HEK293 (cell line): ENCODE results near the gene MAPT.

Source experiments
- CTCF ChIA-PET: fragments of 350-600 bp; formaldehyde crosslinking; extraction: SDS; loops from one replicate; lab custom pipeline; 2021; ENCODE audit warnings: antibody characterized with exemption; lab: Yijun Ruan, JAX
- POLR2A ChIA-PET: fragments of 300-600 bp; formaldehyde crosslinking; extraction: SDS; loops from one replicate; lab custom pipeline; 2020; ENCODE audit warnings: antibody characterized with exemption, inconsistent platforms; lab: Yijun Ruan, JAX
- H3K27ac ChIP-seq: fragments of 200-500 bp; sonication (Bioruptor generic); 2 replicates; pipeline ENCODE4 v1.5.1; 2014; ENCODE audit warnings: low read depth, low read length, control low read depth, inconsistent platforms; ENCODE audit errors: extremely low read depth
- H3K36me3 ChIP-seq, 2 experiments: fragments of 200-500 bp in 1 of 2; sonication (Bioruptor generic) in 1 of 2; 1 replicate in 1 of 2; 2 replicates in 1 of 2; pipeline ENCODE4 v1.5.1; 2014 to 2017; ENCODE audit warnings: inconsistent platforms in 2 of 2, low read length in 2 of 2; ENCODE audit not compliant: control insufficient read depth in 2 of 2, insufficient read depth in 1 of 2
- H3K4me1 ChIP-seq: fragments of 200-500 bp; sonication (Bioruptor generic); 2 replicates; pipeline ENCODE4 v1.5.1; 2014; ENCODE audit warnings: mild to moderate bottlenecking, low read length, inconsistent platforms; ENCODE audit not compliant: control insufficient read depth, insufficient read depth
- H3K4me3 ChIP-seq: 2 replicates; pipeline ENCODE4 v1.5.1; 2011; ENCODE audit warnings: low read depth, mild to moderate bottlenecking, control low read depth, low read length, moderate library complexity
- H3K9me3 ChIP-seq: fragments of 200-500 bp; sonication (Bioruptor generic); 2 replicates; pipeline ENCODE4 v1.5.1; 2014; ENCODE audit warnings: low read depth, low read length, inconsistent platforms; ENCODE audit not compliant: control insufficient read depth, insufficient read depth
- PRDM6 ChIP-seq: fragments of 450-650 bp; formaldehyde crosslinking; IDR thresholded peaks from 2 replicates; pipeline ENCODE4 v1.5.1; 2017; ENCODE audit warnings: missing biosample characterization, missing genetic modification characterization
- RBAK ChIP-seq: fragments of 450-650 bp; formaldehyde crosslinking; IDR thresholded peaks from 2 replicates; pipeline ENCODE4 v1.5.1; 2016; ENCODE audit warnings: missing biosample characterization, missing genetic modification characterization
- REPIN1 ChIP-seq: fragments of 450-650 bp; formaldehyde crosslinking; IDR thresholded peaks from 2 replicates; pipeline ENCODE4 v1.5.1; 2017; ENCODE audit warnings: missing biosample characterization, missing genetic modification characterization, low read depth
- ZBTB49 ChIP-seq: fragments of 450-650 bp; formaldehyde crosslinking; IDR thresholded peaks from 2 replicates; pipeline ENCODE4 v1.5.1; 2016; ENCODE audit warnings: missing biosample characterization, missing genetic modification characterization, low read depth
- ZNF10 ChIP-seq: fragments of 450-650 bp; formaldehyde crosslinking; IDR thresholded peaks from 2 replicates; pipeline ENCODE4 v1.5.1; 2017; ENCODE audit warnings: missing biosample characterization, missing genetic modification characterization
- ZNF132 ChIP-seq: fragments of 450-650 bp; formaldehyde crosslinking; IDR thresholded peaks from 2 replicates; pipeline ENCODE4 v1.5.1; 2017; ENCODE audit warnings: missing biosample characterization, missing genetic modification characterization, borderline replicate concordance
- ZNF174 ChIP-seq: fragments of 450-650 bp; formaldehyde crosslinking; IDR thresholded peaks from 2 replicates; pipeline ENCODE4 v1.5.0; 2017; ENCODE audit warnings: missing biosample characterization, mild to moderate bottlenecking, missing genetic modification characterization
- ZNF202 ChIP-seq: fragments of 450-650 bp; formaldehyde crosslinking; IDR thresholded peaks from 2 replicates; pipeline ENCODE4 v1.5.1; 2016; ENCODE audit warnings: missing biosample characterization, missing genetic modification characterization, borderline replicate concordance
- ZNF23 ChIP-seq: fragments of 450-650 bp; formaldehyde crosslinking; IDR thresholded peaks from 2 replicates; pipeline ENCODE4 v1.5.1; 2016; ENCODE audit warnings: missing biosample characterization, missing genetic modification characterization, borderline replicate concordance
- ZNF280D ChIP-seq: fragments of 450-650 bp; formaldehyde crosslinking; IDR thresholded peaks from 2 replicates; pipeline ENCODE4 v1.5.1; 2016; ENCODE audit warnings: missing biosample characterization, missing genetic modification characterization
- ZNF311 ChIP-seq: fragments of 450-650 bp; formaldehyde crosslinking; IDR thresholded peaks from 2 replicates; pipeline ENCODE4 v1.5.1; 2017; ENCODE audit warnings: missing biosample characterization, missing genetic modification characterization, borderline replicate concordance
- ZNF521 ChIP-seq: fragments of 450-650 bp; formaldehyde crosslinking; IDR thresholded peaks from 2 replicates; pipeline ENCODE4 v1.5.1; 2017; ENCODE audit warnings: missing biosample characterization, mild to moderate bottlenecking, missing genetic modification characterization
- ZNF580 ChIP-seq: fragments of 450-650 bp; formaldehyde crosslinking; IDR thresholded peaks from 2 replicates; pipeline ENCODE4 v1.5.1; 2016; ENCODE audit warnings: missing biosample characterization, missing genetic modification characterization
- ZNF624 ChIP-seq: fragments of 450-650 bp; formaldehyde crosslinking; IDR thresholded peaks from 2 replicates; pipeline ENCODE4 v1.5.1; 2017; ENCODE audit warnings: missing biosample characterization, missing genetic modification characterization
- ZNF654 ChIP-seq: fragments of 450-650 bp; formaldehyde crosslinking; IDR thresholded peaks from 2 replicates; pipeline ENCODE4 v1.5.1; 2016; ENCODE audit warnings: low read depth, missing biosample characterization, missing genetic modification characterization
- ZNF747 ChIP-seq: fragments of 450-650 bp; formaldehyde crosslinking; IDR thresholded peaks from 2 replicates; pipeline ENCODE4 v1.5.1; 2016; ENCODE audit warnings: missing biosample characterization, missing genetic modification characterization
- ZNF768 ChIP-seq: fragments of 450-650 bp; formaldehyde crosslinking; IDR thresholded peaks from 2 replicates; pipeline ENCODE4 v1.5.1; 2018; ENCODE audit warnings: missing biosample characterization, mild to moderate bottlenecking, missing genetic modification characterization

The MAPT gene

GRCh38 chr17:45972531-45972930 lies 78.2 kb downstream of the MAPT start:
- ChIA-PET CTCF (no interaction called here), POLR2A (no interaction called here)
- TF ChIP-seq ZNF280D (tag by site-specific recombination) (peak; percentile 92; the same call in 1 of the 2 replicates), ZNF132 (tag by site-specific recombination) (no peak), ZNF174 (tag by site-specific recombination) (no peak), ZBTB49 (tag by site-specific recombination) (no peak), ZNF202 (no peak), ZNF10 (tag by site-specific recombination) (no peak), REPIN1 (tag by site-specific recombination) (no peak), ZNF624 (tag by site-specific recombination) (no peak), ZNF521 (tag by site-specific recombination) (no peak), ZNF580 (tag by site-specific recombination) (peak; percentile 56; the same call in 1 of the 2 replicates), ZNF768 (tag by site-specific recombination) (no peak), ZNF23 (tag by site-specific recombination) (no peak), RBAK (tag by site-specific recombination) (no peak)
- Histone ChIP-seq H3K27ac (no peak overlapping the region), H3K4me3 (no peak overlapping the region), H3K9me3 (no peaks in the 10 kb centered on the region), H3K4me1 (no peaks in the 10 kb centered on the region), H3K36me3 (no peaks in the 10 kb centered on the region)

GRCh38 chr17:45973099-45973780 lies 78.9 kb downstream of the MAPT start:
- ChIA-PET POLR2A (no interaction called here), CTCF (interaction anchor here (0.5 to 1.3 kb wide), 3 partner anchors 13 to 545 kb away, joined by 3 read pairs; no protein-coding TSS in a partner anchor)
- H3K4me3 ChIP-seq: no peak overlapping the region
- no peaks in the 10 kb centered on the region for H3K4me1 ChIP-seq
- no peak overlapping the region for H3K27ac ChIP-seq
- no peaks in the 10 kb centered on the region for H3K9me3 ChIP-seq
- H3K36me3 ChIP-seq: no peaks in the 10 kb centered on the region
- TF ChIP-seq ZNF747 (tag by site-specific recombination) (no peak), ZNF654 (tag by site-specific recombination) (no peak), ZNF311 (tag by site-specific recombination) (no peak), PRDM6 (tag by site-specific recombination) (no peak)
- TF ChIP-seq, all 188 proteins: peak for 0
